ENCODE results near the gene C16orf90.

DNA sequence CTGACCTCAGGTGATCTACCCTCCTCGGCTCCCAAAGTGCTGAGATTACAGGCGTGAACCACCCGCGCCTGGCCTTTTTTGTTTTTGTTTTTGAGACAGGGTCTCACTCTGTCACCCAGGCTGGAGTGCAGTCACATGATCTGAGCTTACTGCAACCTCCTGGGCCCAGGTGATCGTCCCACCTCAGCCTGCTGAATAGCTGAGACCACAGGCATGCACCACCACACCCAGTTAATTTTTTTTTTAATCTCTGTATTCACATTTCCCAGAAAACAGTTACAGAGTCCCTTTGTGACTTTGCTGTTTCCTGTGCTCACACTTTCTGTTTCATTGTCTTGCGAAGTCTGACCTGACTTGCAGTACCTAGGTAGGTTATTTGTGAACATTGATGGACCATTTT lies 8.2 kb upstream of the C16orf90 start:
- TF ChIP-seq, protein P1, sequence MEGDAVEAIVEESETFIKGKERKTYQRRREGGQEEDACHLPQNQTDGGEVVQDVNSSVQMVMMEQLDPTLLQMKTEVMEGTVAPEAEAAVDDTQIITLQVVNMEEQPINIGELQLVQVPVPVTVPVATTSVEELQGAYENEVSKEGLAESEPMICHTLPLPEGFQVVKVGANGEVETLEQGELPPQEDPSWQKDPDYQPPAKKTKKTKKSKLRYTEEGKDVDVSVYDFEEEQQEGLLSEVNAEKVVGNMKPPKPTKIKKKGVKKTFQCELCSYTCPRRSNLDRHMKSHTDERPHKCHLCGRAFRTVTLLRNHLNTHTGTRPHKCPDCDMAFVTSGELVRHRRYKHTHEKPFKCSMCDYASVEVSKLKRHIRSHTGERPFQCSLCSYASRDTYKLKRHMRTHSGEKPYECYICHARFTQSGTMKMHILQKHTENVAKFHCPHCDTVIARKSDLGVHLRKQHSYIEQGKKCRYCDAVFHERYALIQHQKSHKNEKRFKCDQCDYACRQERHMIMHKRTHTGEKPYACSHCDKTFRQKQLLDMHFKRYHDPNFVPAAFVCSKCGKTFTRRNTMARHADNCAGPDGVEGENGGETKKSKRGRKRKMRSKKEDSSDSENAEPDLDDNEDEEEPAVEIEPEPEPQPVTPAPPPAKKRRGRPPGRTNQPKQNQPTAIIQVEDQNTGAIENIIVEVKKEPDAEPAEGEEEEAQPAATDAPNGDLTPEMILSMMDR (conservative IDR thresholded peaks at IDR 0.05; ENCODE audit: low read length): no peak
- TF ChIP-seq EZH2phosphoT487 (IDR thresholded peaks at IDR 0.05; ENCODE audit: borderline replicate concordance, low read depth, low read length): no peak

Measured in OCI-LY7 (cell line).